MCF 10A (cell line): Measurements from ENCODE around the gene CX3CL1. TPM values are rescaled to one million over a fixed set of nuclear protein-coding genes. Genes with fewer than 3 reads are reported as not detected.

Experiments
- BruUV-seq: library from RNA; stranded (reverse); fragments of 400-500 nt; replicated peaks from 2 replicates; lab custom pipeline; 2021; lab: Mats Ljungman, UMichigan
- CTCF ChIA-PET: fragments of 300-600 bp; sonication (Branson Sonifier 250); formaldehyde crosslinking; extraction: SDS; loops from one replicate; lab custom pipeline; 2021; ENCODE audit warnings: antibody characterized with exemption, inconsistent platforms; lab: Yijun Ruan, JAX
- POLR2A ChIA-PET: fragments of 300-600, 350-650 bp; sonication (Branson Sonifier 250); formaldehyde crosslinking; extraction: SDS; loops from one replicate; lab custom pipeline; 2020; ENCODE audit warnings: antibody characterized with exemption, inconsistent platforms; lab: Yijun Ruan, JAX
- DNase-seq: peaks from one replicate; pipeline ENCODE4 v3.0.0-alpha.2; 2018; ENCODE audit not compliant: unreplicated experiment
- H3K27ac Mint-ChIP-seq: one replicate; pipeline ENCODE4 v1.8.0; 2022; ENCODE audit warnings: mild to moderate bottlenecking, low read depth, mixed read lengths; ENCODE audit not compliant: unreplicated experiment
- H3K27me3 Mint-ChIP-seq: one replicate; pipeline ENCODE4 v1.8.0; 2022; ENCODE audit warnings: mixed read lengths; ENCODE audit not compliant: insufficient read depth, unreplicated experiment
- H3K36me3 Mint-ChIP-seq: one replicate; pipeline ENCODE4 v1.8.0; 2022; ENCODE audit warnings: mild to moderate bottlenecking, moderate library complexity, mixed read lengths; ENCODE audit not compliant: insufficient read depth, unreplicated experiment
- H3K4me1 Mint-ChIP-seq: one replicate; pipeline ENCODE4 v1.8.0; 2022; ENCODE audit warnings: mixed read lengths; ENCODE audit not compliant: insufficient read depth, unreplicated experiment
- H3K4me3 Mint-ChIP-seq: one replicate; pipeline ENCODE4 v1.8.0; 2022; ENCODE audit warnings: mild to moderate bottlenecking, moderate library complexity, mixed read lengths; ENCODE audit not compliant: unreplicated experiment
- H3K9me3 Mint-ChIP-seq: one replicate; pipeline ENCODE4 v1.8.0; 2022; ENCODE audit warnings: mixed read lengths; ENCODE audit not compliant: unreplicated experiment
- CTCF ChIP-seq: fragments of 200-600 bp; IDR thresholded peaks from one replicate; pipeline ENCODE4 v1.8.0; 2022; ENCODE audit warnings: antibody characterized with exemption, mild to moderate bottlenecking; ENCODE audit not compliant: unreplicated experiment
- intact Hi-C: fragments of 100-400 bp; cut with micrococcal nuclease; formaldehyde crosslinking; loops from 2 replicates; pipeline ENCODE4 v1.14.1; 2022
- total RNA-seq: library from RNA; stranded (reverse); gene quantifications from 2 replicates; pipeline ENCODE4 v1.2.3, GENCODE V29; 2022

The CX3CL1 gene
- total RNA-seq, 1 experiment from 2014 or later: not detected

- Mint-ChIP-seq H3K36me3 (no peaks in the 10 kb centered on the region), H3K4me1 (no peaks in the 10 kb centered on the region), H3K9me3 (no peaks in the 10 kb centered on the region), H3K4me3 (no peak overlapping the region), H3K27ac (no peak overlapping the region), H3K27me3 (no peaks in the 10 kb centered on the region)
- TF ChIP-seq CTCF: no peak
- intact Hi-C loops: no loop called here
- no peak for DNase-seq
- ChIA-PET POLR2A (interaction anchor here (0.5 kb wide), 1 partner anchor 101 kb away, joined by 3 read pairs; no protein-coding TSS in a partner anchor), CTCF (interaction anchor here (0.7 kb wide), 1 partner anchor 62 kb away, joined by 3 read pairs; no protein-coding TSS in a partner anchor)
- no TSS peak for BruUV-seq
Measured at GRCh38 chr16:57357330-57358085, 14.8 kb upstream of the CX3CL1 start.

- CTCF ChIA-PET: no interaction called here
- no peaks in the 10 kb centered on the region for H3K27me3 Mint-ChIP-seq
- H3K4me3 Mint-ChIP-seq: no peak overlapping the region
- POLR2A ChIA-PET: interaction anchor here (0.5 kb wide), 1 partner anchor 100 kb away, joined by 3 read pairs; no protein-coding TSS in a partner anchor
- H3K9me3 Mint-ChIP-seq: no peaks in the 10 kb centered on the region
- BruUV-seq: no TSS peak
- no peaks in the 10 kb centered on the region for H3K36me3 Mint-ChIP-seq
- TF ChIP-seq CTCF: no peak
- intact Hi-C loops: no loop called here
- H3K27ac Mint-ChIP-seq: no peak overlapping the region
- no peak for DNase-seq
- H3K4me1 Mint-ChIP-seq: no peaks in the 10 kb centered on the region
Measured at GRCh38 chr16:57358086-57358420, 14.2 kb upstream of the CX3CL1 start.

GRCh38 chr16:57358527-57359095 is 13.7 kb upstream of the CX3CL1 start, which contains the start of gene CCL22:
TSS of gene CCL22 (plus strand) at chr16:57358783. CDS start at chr16:57358817, 34 bp downstream.
- Mint-ChIP-seq H3K36me3 (no peaks in the 10 kb centered on the region), H3K27ac (no peak within 1 kb of the TSS), H3K4me3 (no peak within 1 kb of the TSS), H3K27me3 (no peaks in the 10 kb centered on the region), H3K4me1 (no peaks in the 10 kb centered on the region), H3K9me3 (no peaks in the 10 kb centered on the region)
- no peak for TF ChIP-seq CTCF
- ChIA-PET CTCF (no interaction called here), POLR2A (no interaction called here)
- DNase-seq: no peak
- no TSS peak for BruUV-seq
- intact Hi-C loops: no loop called here

- Mint-ChIP-seq H3K4me1 (no peaks in the 10 kb centered on the region), H3K4me3 (no peak overlapping the region), H3K9me3 (no peaks in the 10 kb centered on the region), H3K36me3 (no peaks in the 10 kb centered on the region), H3K27me3 (no peaks in the 10 kb centered on the region), H3K27ac (no peak overlapping the region)
- no peak for DNase-seq
- POLR2A ChIA-PET: no interaction called here
- intact Hi-C loops: no loop called here
- CTCF ChIA-PET: interaction anchor here (0.7 kb wide), 4 partner anchors 44 to 304 kb away, joined by 3 to 4 read pairs (median 3); no protein-coding TSS in a partner anchor
- TF ChIP-seq CTCF: no peak
- BruUV-seq: no TSS peak
Measured at GRCh38 chr16:57360321-57360935, 11.9 kb upstream of the CX3CL1 start.
